ENCODE data around the gene SLFN12.
A peak's percentile ranks its signal among the peaks of the same experiment; 100 is the strongest.
"Not testable (repeated sequence)": the region's sequence is repeated elsewhere in the genome, so short reads cannot be mapped to it uniquely, and the experiment has no call there.

SLFN12 gene

GRCh38 chr17:35393783-35394182 lies 38.5 kb downstream of the SLFN12 start:
- H3K4me1 ChIP-seq (ENCODE audit: control insufficient read depth, insufficient read depth, low read length); H3K27ac ChIP-seq (ENCODE audit: low read depth, low read length); H3K9ac ChIP-seq (ENCODE audit: low read length); H3K27me3 ChIP-seq (ENCODE audit: control insufficient read depth, insufficient read depth, low read length); H3K36me3 ChIP-seq (ENCODE audit: control insufficient read depth, insufficient read depth, low read length); H3K4me3 ChIP-seq (ENCODE audit: low read length): not testable (repeated sequence)

- Histone ChIP-seq H3K4me3 (ENCODE audit: low read length) (no peak overlapping the region), H3K27me3 (ENCODE audit: control insufficient read depth, insufficient read depth, low read length) (no peaks in the 10 kb centered on the region), H3K27ac (ENCODE audit: low read depth, low read length) (no peak overlapping the region), H3K4me1 (ENCODE audit: control insufficient read depth, insufficient read depth, low read length) (no peaks in the 10 kb centered on the region), H3K36me3 (ENCODE audit: control insufficient read depth, insufficient read depth, low read length) (no peaks in the 10 kb centered on the region), H3K9ac (ENCODE audit: low read length) (no peak overlapping the region)
Observed at GRCh38 chr17:35390663-35391062, 41.6 kb downstream of the SLFN12 start.

GRCh38 chr17:35390156-35390555 lies 42.1 kb downstream of the SLFN12 start:
- no peaks in the 10 kb centered on the region for H3K4me1 ChIP-seq (ENCODE audit: control insufficient read depth, insufficient read depth, low read length)
- H3K36me3 ChIP-seq (ENCODE audit: control insufficient read depth, insufficient read depth, low read length): no peaks in the 10 kb centered on the region
- H3K27me3 ChIP-seq (ENCODE audit: control insufficient read depth, insufficient read depth, low read length): no peaks in the 10 kb centered on the region
- H3K9ac ChIP-seq (ENCODE audit: low read length): no peak overlapping the region
- no peak overlapping the region for H3K4me3 ChIP-seq (ENCODE audit: low read length)
- no peak overlapping the region for H3K27ac ChIP-seq (ENCODE audit: low read depth, low read length)

GRCh38 chr17:35387496-35387895 lies 44.8 kb downstream of the SLFN12 start:
- H3K4me1 ChIP-seq (ENCODE audit: control insufficient read depth, insufficient read depth, low read length): no peaks in the 10 kb centered on the region
- no peak overlapping the region for H3K9ac ChIP-seq (ENCODE audit: low read length)
- H3K27ac ChIP-seq (ENCODE audit: low read depth, low read length): no peak overlapping the region
- no peaks in the 10 kb centered on the region for H3K27me3 ChIP-seq (ENCODE audit: control insufficient read depth, insufficient read depth, low read length)
- H3K4me3 ChIP-seq (ENCODE audit: low read length): no peak overlapping the region
- H3K36me3 ChIP-seq (ENCODE audit: control insufficient read depth, insufficient read depth, low read length): no peaks in the 10 kb centered on the region

- no peak overlapping the region for H3K27ac ChIP-seq (ENCODE audit: low read depth, low read length)
- H3K27me3 ChIP-seq (ENCODE audit: control insufficient read depth, insufficient read depth, low read length): no peaks in the 10 kb centered on the region
- H3K4me1 ChIP-seq (ENCODE audit: control insufficient read depth, insufficient read depth, low read length): peaks cover 5% of the 10 kb centered on the region
- H3K9ac ChIP-seq (ENCODE audit: low read length): no peak overlapping the region
- H3K36me3 ChIP-seq (ENCODE audit: control insufficient read depth, insufficient read depth, low read length): no peaks in the 10 kb centered on the region
- H3K4me3 ChIP-seq (ENCODE audit: low read length): no peak overlapping the region
Observed at GRCh38 chr17:35377706-35378105, 54.6 kb downstream of the SLFN12 start.

GRCh38 chr17:35377068-35377467 lies 55.2 kb downstream of the SLFN12 start:
- H3K27me3 ChIP-seq (ENCODE audit: control insufficient read depth, insufficient read depth, low read length): no peaks in the 10 kb centered on the region
- no peak overlapping the region for H3K9ac ChIP-seq (ENCODE audit: low read length)
- H3K27ac ChIP-seq (ENCODE audit: low read depth, low read length): no peak overlapping the region
- H3K4me3 ChIP-seq (ENCODE audit: low read length): no peak overlapping the region
- H3K36me3 ChIP-seq (ENCODE audit: control insufficient read depth, insufficient read depth, low read length): no peaks in the 10 kb centered on the region
- peaks cover 5% of the 10 kb centered on the region for H3K4me1 ChIP-seq (ENCODE audit: control insufficient read depth, insufficient read depth, low read length)

GRCh38 chr17:35376245-35376644 lies 56.1 kb downstream of the SLFN12 start:
- no peak overlapping the region for H3K4me3 ChIP-seq (ENCODE audit: low read length)
- no peaks in the 10 kb centered on the region for H3K36me3 ChIP-seq (ENCODE audit: control insufficient read depth, insufficient read depth, low read length)
- H3K9ac ChIP-seq (ENCODE audit: low read length): no peak overlapping the region
- H3K27me3 ChIP-seq (ENCODE audit: control insufficient read depth, insufficient read depth, low read length): no peaks in the 10 kb centered on the region
- peaks cover 5% of the 10 kb centered on the region for H3K4me1 ChIP-seq (ENCODE audit: control insufficient read depth, insufficient read depth, low read length)
- peak overlapping the region; percentile 32 for H3K27ac ChIP-seq (ENCODE audit: low read depth, low read length)

- H3K4me3 ChIP-seq (ENCODE audit: low read length): peak overlapping the region; percentile 71
- peak overlapping the region; percentile 76 for H3K9ac ChIP-seq (ENCODE audit: low read length)
- peak overlapping the region; percentile 97 for H3K27ac ChIP-seq (ENCODE audit: low read depth, low read length)
Observed at GRCh38 chr17:35374766-35375344, 57.4 kb downstream of the SLFN12 start.

GRCh38 chr17:35373984-35374765 lies 58.1 kb downstream of the SLFN12 start:
- Histone ChIP-seq H3K27ac (ENCODE audit: low read depth, low read length) (peak overlapping the region; percentile 97), H3K4me3 (ENCODE audit: low read length) (peak overlapping the region; percentile 71), H3K4me1 (ENCODE audit: control insufficient read depth, insufficient read depth, low read length) (peaks cover 5% of the 10 kb centered on the region), H3K36me3 (ENCODE audit: control insufficient read depth, insufficient read depth, low read length) (no peaks in the 10 kb centered on the region), H3K9ac (ENCODE audit: low read length) (peak overlapping the region; percentile 76), H3K27me3 (ENCODE audit: control insufficient read depth, insufficient read depth, low read length) (no peaks in the 10 kb centered on the region)

More at GRCh38 chr17:35374766-35375344, 57.4 kb downstream of the SLFN12 start:
- Histone ChIP-seq H3K36me3 (ENCODE audit: control insufficient read depth, insufficient read depth, low read length) (no peaks in the 10 kb centered on the region), H3K27me3 (ENCODE audit: control insufficient read depth, insufficient read depth, low read length) (no peaks in the 10 kb centered on the region), H3K4me1 (ENCODE audit: control insufficient read depth, insufficient read depth, low read length) (peaks cover 5% of the 10 kb centered on the region)

GRCh38 chr17:35373534-35373983 lies 58.7 kb downstream of the SLFN12 start, which contains the start of gene SLFN11:
Gene SLFN11 (minus strand): TSS chr17:35373621. CDS start chr17:35363807, 9,814 bp downstream.
- no peaks in the 10 kb centered on the region for H3K36me3 ChIP-seq (ENCODE audit: control insufficient read depth, insufficient read depth, low read length)
- H3K4me3 ChIP-seq (ENCODE audit: low read length): peak within 1 kb of the TSS; percentile 71
- H3K4me1 ChIP-seq (ENCODE audit: control insufficient read depth, insufficient read depth, low read length): peaks cover 5% of the 10 kb centered on the region
- peak within 1 kb of the TSS; percentile 76 for H3K9ac ChIP-seq (ENCODE audit: low read length)
- H3K27me3 ChIP-seq (ENCODE audit: control insufficient read depth, insufficient read depth, low read length): no peaks in the 10 kb centered on the region
- H3K27ac ChIP-seq (ENCODE audit: low read depth, low read length): peak within 1 kb of the TSS; percentile 97

GRCh38 chr17:35372846-35373533 lies 59.3 kb downstream of the SLFN12 start:
- Histone ChIP-seq H3K27me3 (ENCODE audit: control insufficient read depth, insufficient read depth, low read length) (no peaks in the 10 kb centered on the region), H3K36me3 (ENCODE audit: control insufficient read depth, insufficient read depth, low read length) (no peaks in the 10 kb centered on the region), H3K4me1 (ENCODE audit: control insufficient read depth, insufficient read depth, low read length) (peaks cover 5% of the 10 kb centered on the region), H3K9ac (ENCODE audit: low read length) (peak overlapping the region; percentile 57), H3K4me3 (ENCODE audit: low read length) (peak overlapping the region; percentile 71), H3K27ac (ENCODE audit: low read depth, low read length) (peak overlapping the region; percentile 97)

- Histone ChIP-seq H3K4me3 (ENCODE audit: low read length) (no peak overlapping the region), H3K27ac (ENCODE audit: low read depth, low read length) (no peak overlapping the region), H3K27me3 (ENCODE audit: control insufficient read depth, insufficient read depth, low read length) (no peaks in the 10 kb centered on the region), H3K9ac (ENCODE audit: low read length) (no peak overlapping the region), H3K4me1 (ENCODE audit: control insufficient read depth, insufficient read depth, low read length) (peaks cover 5% of the 10 kb centered on the region), H3K36me3 (ENCODE audit: control insufficient read depth, insufficient read depth, low read length) (no peaks in the 10 kb centered on the region)
Observed at GRCh38 chr17:35371934-35372333, 60.4 kb downstream of the SLFN12 start.

All from rectal smooth muscle tissue (tissue), 1 donor.